DND-41 (cell line): ENCODE data around the gene METRN.
A peak's percentile ranks its signal among the peaks of the same experiment; 100 is the strongest.

Experiments
- EZH2 ChIP-seq: IDR thresholded peaks from 3 replicates; pipeline ENCODE4 v1.6.1; 2012; ENCODE audit warnings: borderline replicate concordance, low read depth, mild to moderate bottlenecking, moderate library complexity, low read length, inconsistent platforms; ENCODE audit not compliant: severe bottlenecking
- TF ChIP-seq, protein P1 (sequence below): IDR thresholded peaks from 2 replicates; pipeline ENCODE4 v1.5.1; 2012; ENCODE audit warnings: borderline replicate concordance, low read length, moderate library complexity, mild to moderate bottlenecking; ENCODE audit not compliant: poor library complexity, severe bottlenecking; ENCODE audit errors: extremely low read depth

DNA sequence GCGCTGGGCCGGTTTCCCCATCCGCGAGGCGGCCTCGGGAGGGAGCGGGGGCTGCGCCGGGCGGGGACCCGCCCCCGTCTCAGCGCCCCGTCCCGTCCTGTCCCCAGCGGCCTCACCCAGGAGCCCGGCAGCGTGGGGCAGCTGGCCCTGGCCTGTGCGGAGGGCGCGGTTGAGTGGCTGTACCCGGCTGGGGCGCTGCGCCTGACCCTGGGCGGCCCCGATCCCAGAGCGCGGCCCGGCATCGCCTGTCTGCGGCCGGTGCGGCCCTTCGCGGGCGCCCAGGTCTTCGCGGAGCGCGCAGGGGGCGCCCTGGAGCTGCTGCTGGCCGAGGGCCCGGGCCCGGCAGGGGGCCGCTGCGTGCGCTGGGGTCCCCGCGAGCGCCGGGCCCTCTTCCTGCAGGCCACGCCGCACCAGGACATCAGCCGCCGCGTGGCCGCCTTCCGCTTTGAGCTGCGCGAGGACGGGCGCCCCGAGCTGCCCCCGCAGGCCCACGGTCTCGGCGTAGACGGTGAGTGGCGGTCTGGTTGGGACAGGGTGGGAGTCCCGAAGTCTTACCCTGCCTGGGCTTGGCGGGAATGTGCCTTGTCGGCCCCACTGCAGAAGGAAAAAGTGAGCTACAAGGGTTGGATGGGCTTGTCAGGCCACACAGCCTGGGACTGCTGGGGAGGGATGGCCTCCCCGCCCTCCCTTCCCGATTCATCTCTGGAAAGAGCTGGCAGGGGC lies 720 bp downstream of the METRN start:
- TF ChIP-seq, protein P1, sequence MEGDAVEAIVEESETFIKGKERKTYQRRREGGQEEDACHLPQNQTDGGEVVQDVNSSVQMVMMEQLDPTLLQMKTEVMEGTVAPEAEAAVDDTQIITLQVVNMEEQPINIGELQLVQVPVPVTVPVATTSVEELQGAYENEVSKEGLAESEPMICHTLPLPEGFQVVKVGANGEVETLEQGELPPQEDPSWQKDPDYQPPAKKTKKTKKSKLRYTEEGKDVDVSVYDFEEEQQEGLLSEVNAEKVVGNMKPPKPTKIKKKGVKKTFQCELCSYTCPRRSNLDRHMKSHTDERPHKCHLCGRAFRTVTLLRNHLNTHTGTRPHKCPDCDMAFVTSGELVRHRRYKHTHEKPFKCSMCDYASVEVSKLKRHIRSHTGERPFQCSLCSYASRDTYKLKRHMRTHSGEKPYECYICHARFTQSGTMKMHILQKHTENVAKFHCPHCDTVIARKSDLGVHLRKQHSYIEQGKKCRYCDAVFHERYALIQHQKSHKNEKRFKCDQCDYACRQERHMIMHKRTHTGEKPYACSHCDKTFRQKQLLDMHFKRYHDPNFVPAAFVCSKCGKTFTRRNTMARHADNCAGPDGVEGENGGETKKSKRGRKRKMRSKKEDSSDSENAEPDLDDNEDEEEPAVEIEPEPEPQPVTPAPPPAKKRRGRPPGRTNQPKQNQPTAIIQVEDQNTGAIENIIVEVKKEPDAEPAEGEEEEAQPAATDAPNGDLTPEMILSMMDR = peak; percentile 8
- no peak for TF ChIP-seq EZH2
